Measurements from ENCODE around the gene AMN.

AMN gene

DNA sequence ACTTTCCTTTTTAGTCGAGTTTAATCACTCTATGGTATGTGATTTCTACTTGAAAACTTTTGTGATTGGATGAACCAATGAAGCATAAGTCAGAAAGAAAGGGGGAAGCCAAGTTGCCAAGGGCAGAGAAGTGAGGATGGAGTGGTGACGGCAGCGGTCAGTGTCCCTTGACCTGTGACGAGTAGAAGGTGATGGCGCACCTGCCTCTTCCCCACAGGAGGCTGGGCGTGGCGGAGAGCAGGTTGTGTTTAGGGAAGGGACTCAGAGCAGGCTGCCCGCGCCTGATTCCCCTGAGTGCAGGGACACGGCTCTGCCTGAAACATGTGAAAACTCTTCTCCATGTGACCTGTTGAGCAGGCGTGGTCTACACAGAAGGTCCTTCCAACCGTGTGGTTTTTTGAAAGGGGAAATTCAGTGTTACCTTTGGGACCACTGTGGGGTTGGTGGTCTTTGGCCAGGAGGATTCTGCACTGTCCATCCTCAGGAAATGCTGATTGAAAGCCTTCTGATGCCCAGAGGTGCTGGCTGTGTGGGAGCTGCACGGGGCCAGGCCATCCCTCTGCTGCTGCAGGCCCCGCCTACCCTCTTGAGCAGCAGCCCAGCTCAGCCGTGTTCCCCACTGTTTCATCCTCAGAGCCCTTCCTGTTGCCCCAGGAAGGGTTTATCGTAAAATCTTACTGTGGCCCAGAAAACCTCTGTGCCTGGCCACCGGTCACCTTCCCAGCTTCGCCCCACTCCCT is 23.5 kb upstream of the AMN start:
- no peak for DNase-seq (ENCODE audit: low read depth in 3 of 3)

DNA sequence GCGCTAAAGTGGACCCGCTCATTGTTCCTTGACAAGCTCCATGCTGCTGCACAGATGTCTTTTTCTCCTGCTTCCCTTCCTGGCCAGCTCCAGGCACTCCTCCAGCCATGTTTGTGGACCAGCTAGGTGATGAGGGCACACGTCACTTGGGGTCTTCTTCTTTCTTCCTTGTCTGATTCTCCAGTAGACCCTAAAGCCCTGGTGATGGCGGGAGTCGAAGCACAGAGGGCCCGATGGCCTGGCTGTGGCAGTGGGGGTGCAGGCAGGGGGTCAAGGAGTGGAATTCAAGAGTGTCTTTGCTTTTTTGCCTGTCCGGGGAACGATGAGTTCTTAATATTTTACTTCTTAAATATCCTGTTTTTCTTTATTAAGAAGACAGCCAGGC is 23.0 kb upstream of the AMN start:
- DNase-seq (ENCODE audit: low read depth in 3 of 3), result no peak

DNA sequence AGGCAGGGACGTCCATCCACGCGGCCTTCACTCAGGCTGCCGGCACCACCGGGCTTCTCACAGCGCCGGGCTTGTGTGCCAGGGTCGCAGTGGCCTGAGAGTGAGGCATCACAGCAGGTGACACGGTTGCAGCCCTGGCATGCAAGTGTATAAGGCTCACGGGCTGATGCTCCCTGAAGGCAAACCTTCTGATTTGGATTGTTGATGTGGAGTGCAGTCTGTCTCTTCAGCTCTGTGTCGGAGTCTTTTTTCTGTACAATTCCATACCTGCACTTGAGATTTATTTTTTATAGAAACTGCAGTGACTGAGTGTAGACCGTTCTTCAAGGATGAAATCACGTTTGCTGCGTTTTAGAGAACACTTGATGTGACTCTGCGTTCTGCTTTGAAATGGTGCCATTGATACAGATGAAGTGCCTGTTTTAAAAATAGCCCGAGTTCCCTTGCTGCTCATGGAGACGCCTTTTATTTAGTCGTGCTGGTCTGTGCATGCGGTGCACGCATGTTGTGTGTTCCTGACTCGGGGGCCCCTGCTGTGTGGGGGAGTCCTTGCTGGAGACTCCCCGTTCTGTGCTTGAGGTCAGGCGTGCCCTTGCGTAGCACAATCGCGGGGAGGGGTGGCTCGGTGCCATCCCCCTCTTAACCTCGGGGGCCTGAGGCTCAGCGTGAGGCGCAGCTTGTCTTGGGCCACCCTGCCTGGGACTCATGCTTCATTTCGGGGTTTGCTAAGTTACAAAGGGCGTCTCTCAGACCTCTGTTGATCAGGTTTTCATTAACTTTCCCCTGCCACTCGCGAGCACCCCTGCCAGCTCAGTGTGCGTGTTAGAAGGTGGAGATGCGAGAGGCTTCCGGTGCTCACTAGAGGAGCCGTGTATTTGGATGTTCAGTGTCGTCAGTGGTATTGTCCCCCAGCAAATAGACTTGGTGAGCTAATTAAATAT is 21.6 kb upstream of the AMN start:
- DNase-seq (ENCODE audit: low read depth in 3 of 3), result no peak

- no peak for DNase-seq (ENCODE audit: low read depth in 3 of 3)
These were observed 20.8 kb upstream of the AMN start for GRCh38 chr14:102901633-102902032.

DNA sequence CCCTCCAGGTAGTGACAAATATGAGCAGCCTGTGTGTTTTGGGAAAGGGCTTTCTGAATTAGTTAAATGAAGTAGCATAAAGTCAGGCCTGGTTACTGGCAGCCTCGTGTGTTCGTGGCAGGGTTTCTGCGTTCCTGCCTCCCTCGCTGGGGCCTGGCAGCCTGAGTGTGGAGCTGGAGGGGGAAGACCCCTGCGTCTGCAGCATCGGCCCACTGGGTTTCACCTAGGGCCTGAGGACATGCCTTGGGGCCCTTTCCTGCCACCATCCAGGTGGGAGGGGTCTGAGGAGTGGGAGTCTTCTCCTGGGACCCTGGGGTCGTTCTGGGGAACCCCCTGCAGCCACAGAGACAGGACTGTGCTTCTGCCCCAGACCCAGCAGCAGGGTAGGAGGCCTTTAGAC is 20.4 kb upstream of the AMN start:
- DNase-seq (ENCODE audit: low read depth in 3 of 3), result no peak

- DNase-seq (ENCODE audit: low read depth in 3 of 3), result no peak
These were observed 19.8 kb upstream of the AMN start for GRCh38 chr14:102902523-102903247.

- no peak for DNase-seq (ENCODE audit: low read depth in 3 of 3)
These were observed 19.1 kb upstream of the AMN start for GRCh38 chr14:102903248-102903888.

DNA sequence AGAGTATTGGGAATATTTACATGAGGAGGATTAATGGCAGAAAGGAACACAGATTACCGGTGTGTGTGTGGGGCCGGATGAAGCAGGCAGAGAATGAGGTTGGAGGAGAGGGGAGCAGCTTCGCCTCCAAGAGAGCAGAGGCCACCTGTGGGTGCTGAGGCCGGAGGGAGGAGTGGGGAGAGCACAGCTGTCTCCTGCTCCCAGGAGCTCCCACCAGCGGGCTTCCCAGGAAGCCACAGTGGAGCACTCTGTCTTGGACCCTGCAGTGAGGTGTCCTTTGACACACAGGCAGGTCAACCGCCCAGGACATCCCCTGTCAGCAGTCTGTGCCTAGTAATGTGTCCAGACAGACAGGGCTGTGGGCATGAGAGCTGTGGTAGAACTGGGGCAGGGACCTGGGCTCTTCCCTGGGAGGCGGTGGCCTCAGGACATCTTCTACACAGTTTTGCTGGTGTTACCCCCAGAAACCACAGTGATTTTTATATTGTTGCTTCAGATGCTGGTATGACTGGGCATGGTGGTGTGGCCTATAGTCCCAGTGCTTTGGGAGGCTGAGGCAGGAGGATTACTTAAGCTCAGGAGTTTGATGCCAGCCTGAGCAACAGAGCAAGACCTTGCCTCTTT is 18.5 kb upstream of the AMN start:
- no peak for DNase-seq (ENCODE audit: low read depth in 3 of 3)

DNA sequence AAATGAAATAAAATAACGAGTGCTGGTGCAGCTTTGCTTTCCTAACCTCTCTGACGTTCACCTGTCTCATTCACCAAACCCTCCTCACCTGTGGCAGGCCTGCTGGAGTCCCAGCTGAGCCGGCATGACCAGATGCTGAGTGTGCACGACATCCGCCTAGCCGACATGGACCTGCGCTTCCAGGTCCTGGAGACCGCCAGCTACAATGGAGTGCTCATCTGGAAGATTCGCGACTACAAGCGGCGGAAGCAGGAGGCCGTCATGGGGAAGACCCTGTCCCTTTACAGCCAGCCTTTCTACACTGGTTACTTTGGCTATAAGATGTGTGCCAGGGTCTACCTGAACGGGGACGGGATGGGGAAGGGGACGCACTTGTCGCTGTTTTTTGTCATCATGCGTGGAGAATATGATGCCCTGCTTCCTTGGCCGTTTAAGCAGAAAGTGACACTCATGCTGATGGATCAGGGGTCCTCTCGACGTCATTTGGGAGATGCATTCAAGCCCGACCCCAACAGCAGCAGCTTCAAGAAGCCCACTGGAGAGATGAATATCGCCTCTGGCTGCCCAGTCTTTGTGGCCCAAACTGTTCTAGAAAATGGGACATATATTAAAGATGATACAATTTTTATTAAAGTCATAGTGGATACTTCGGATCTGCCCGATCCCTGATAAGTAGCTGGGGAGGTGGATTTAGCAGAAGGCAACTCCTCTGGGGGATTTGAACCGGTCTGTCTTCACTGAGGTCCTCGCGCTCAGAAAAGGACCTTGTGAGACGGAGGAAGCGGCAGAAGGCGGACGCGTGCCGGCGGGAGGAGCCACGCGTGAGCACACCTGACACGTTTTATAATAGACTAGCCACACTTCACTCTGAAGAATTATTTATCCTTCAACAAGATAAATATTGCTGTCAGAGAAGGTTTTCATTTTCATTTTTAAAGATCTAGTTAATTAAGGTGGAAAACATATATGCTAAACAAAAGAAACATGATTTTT is 17.1 kb upstream of the AMN start:
- DNase-seq (ENCODE audit: low read depth in 3 of 3), result no peak

GRCh38 chr14:102906616-102907302 is 15.7 kb upstream of the AMN start:
- no peak for DNase-seq (ENCODE audit: low read depth in 3 of 3)

DNA sequence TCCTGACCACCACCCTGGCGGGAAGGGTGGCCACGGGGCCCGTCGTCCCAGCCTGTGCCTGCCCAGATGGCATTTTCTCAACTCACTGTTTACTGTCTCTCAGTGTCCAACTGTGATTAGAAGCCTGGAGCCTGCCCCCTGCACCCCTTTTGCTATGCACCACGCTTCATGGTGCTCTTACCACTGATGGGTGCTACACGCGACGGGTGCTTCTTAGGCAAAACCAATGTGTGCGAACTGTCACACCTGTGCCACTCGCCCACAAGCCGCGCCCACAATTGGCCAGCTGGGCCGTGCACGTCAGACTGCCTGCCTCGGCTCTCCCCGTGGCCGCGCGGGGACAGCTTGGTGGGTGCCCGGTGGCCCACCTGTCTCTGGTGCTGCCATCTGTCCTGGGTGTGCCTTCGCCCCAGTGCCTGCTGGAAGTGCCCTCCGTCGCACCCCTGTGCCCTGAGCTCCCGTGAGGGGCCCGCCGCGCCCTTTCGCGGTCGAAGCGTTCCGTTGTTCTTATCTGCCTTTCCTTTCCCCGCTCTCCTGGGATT is 15.1 kb upstream of the AMN start:
- DNase-seq (ENCODE audit: low read depth in 3 of 3), result no peak

- DNase-seq (ENCODE audit: low read depth in 3 of 3), result no peak
These were observed 14.3 kb upstream of the AMN start for GRCh38 chr14:102907980-102908730.

GRCh38 chr14:102908766-102909455 is 13.6 kb upstream of the AMN start:
- no peak for DNase-seq (ENCODE audit: low read depth in 3 of 3)

- no peak for DNase-seq (ENCODE audit: low read depth in 3 of 3)
These were observed 13.0 kb upstream of the AMN start for GRCh38 chr14:102909462-102909861.

- no peak for DNase-seq (ENCODE audit: low read depth in 3 of 3)
These were observed 12.6 kb upstream of the AMN start for GRCh38 chr14:102909911-102910310.

GRCh38 chr14:102910442-102910841 is 12.0 kb upstream of the AMN start:
- DNase-seq (ENCODE audit: low read depth in 3 of 3), result no peak

DNA sequence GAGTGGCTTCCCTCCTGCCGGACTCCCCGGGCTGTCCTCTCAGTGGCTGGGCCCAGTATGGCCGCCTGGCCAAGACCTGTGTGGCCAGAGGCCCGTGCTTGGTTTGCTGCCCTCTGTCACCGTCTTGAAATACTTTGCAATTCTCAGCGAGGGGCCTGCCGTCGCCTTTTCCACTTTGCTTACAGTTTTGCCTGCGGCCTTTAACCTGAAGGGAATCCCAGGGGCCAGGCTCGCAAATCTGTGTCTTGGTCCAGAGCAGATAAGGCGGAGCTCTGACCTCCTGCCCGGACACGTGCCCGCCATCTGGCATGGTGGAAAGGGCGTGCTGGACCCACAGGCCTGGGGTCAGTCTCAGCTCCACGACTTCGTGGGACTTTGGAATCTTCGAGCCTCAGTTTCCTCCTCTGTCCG is 10.9 kb upstream of the AMN start:
- no peak for DNase-seq (ENCODE audit: low read depth in 3 of 3)

Data from stimulated activated CD4-positive, alpha-beta T cell treated with anti-CD3 and anti-CD28 coated beads, TNF-alpha, amount 100 ng/mL, for 24 hours (primary cell).